ENCODE results near the gene ZNF77. TPM values are rescaled to one million over a fixed set of nuclear protein-coding genes. Genes with fewer than 3 reads are reported as not detected.

Gene ZNF77
- polyA plus RNA-seq, 1 donor from 2014 or later: 13.0 TPM

- H3K36me3 ChIP-seq (ENCODE audit: insufficient read depth, low read length): no peaks in the 10 kb centered on the region
- H3K79me2 ChIP-seq (replicated peaks; ENCODE audit: insufficient read depth, low read length): no peaks in the 10 kb centered on the region
- H3K9me2 ChIP-seq (ENCODE audit: insufficient read depth, low read length): no peaks in the 10 kb centered on the region
- no peak overlapping the region for H3K9ac ChIP-seq (ENCODE audit: low read length)
- no peak overlapping the region for H3K4me3 ChIP-seq (ENCODE audit: low read length)
- no peaks in the 10 kb centered on the region for H3F3A ChIP-seq (ENCODE audit: insufficient read depth, low read length, poor library complexity, severe bottlenecking)
- H3K27ac ChIP-seq (ENCODE audit: low read length): no peak overlapping the region
- H3K9me3 ChIP-seq (ENCODE audit: low read length): no peaks in the 10 kb centered on the region
- H2AFZ ChIP-seq (ENCODE audit: low read depth, low read length): no peak overlapping the region
- H3K4me2 ChIP-seq (ENCODE audit: low read length): no peak overlapping the region
- TF ChIP-seq EP300 (conservative IDR thresholded peaks at IDR 0.05; ENCODE audit: poor library complexity, severe bottlenecking) (no peak), MXI1 (conservative IDR thresholded peaks at IDR 0.05; ENCODE audit: poor library complexity, severe bottlenecking) (no peak), TAF1 (IDR thresholded peaks at IDR 0.05; ENCODE audit: low read depth) (no peak), EZH2 (IDR thresholded peaks at IDR 0.05; ENCODE audit: borderline replicate concordance, insufficient read depth, low read length, poor library complexity, severe bottlenecking) (no peak), POLR2AphosphoS5 (IDR thresholded peaks at IDR 0.05) (no peak), SMC3 (conservative IDR thresholded peaks at IDR 0.05; ENCODE audit: poor library complexity) (no peak), RAD21 (conservative IDR thresholded peaks at IDR 0.05) (no peak), REST (IDR thresholded peaks at IDR 0.05; ENCODE audit: borderline replicate concordance) (no peak)
- TF ChIP-seq, protein P1, sequence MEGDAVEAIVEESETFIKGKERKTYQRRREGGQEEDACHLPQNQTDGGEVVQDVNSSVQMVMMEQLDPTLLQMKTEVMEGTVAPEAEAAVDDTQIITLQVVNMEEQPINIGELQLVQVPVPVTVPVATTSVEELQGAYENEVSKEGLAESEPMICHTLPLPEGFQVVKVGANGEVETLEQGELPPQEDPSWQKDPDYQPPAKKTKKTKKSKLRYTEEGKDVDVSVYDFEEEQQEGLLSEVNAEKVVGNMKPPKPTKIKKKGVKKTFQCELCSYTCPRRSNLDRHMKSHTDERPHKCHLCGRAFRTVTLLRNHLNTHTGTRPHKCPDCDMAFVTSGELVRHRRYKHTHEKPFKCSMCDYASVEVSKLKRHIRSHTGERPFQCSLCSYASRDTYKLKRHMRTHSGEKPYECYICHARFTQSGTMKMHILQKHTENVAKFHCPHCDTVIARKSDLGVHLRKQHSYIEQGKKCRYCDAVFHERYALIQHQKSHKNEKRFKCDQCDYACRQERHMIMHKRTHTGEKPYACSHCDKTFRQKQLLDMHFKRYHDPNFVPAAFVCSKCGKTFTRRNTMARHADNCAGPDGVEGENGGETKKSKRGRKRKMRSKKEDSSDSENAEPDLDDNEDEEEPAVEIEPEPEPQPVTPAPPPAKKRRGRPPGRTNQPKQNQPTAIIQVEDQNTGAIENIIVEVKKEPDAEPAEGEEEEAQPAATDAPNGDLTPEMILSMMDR (IDR thresholded peaks at IDR 0.05; ENCODE audit: poor library complexity, severe bottlenecking): no peak
- H4K20me1 ChIP-seq (ENCODE audit: insufficient read depth): no peaks in the 10 kb centered on the region
- peaks cover 54% of the 10 kb centered on the region for H3K27me3 ChIP-seq (ENCODE audit: insufficient read depth, low read depth, low read length)
These were observed 28.5 kb upstream of the ZNF77 start for GRCh38 chr19:2973229-2973628.

GRCh38 chr19:2970201-2970835, 25.5 kb upstream of the ZNF77 start:
- H3K9ac ChIP-seq (ENCODE audit: low read length): no peak overlapping the region
- H3K27ac ChIP-seq (ENCODE audit: low read length): no peak overlapping the region
- no peak overlapping the region for H2AFZ ChIP-seq (ENCODE audit: low read depth, low read length)
- H3K4me3 ChIP-seq (ENCODE audit: low read length): no peak overlapping the region
- H3K36me3 ChIP-seq (ENCODE audit: insufficient read depth, low read length): no peaks in the 10 kb centered on the region
- H3K9me2 ChIP-seq (ENCODE audit: insufficient read depth, low read length): no peaks in the 10 kb centered on the region
- no peak overlapping the region for H3K4me2 ChIP-seq (ENCODE audit: low read length)
- no peaks in the 10 kb centered on the region for H3F3A ChIP-seq (ENCODE audit: insufficient read depth, low read length, poor library complexity, severe bottlenecking)
- H3K79me2 ChIP-seq (replicated peaks; ENCODE audit: insufficient read depth, low read length): no peaks in the 10 kb centered on the region
- no peak for TF ChIP-seq EZH2 (IDR thresholded peaks at IDR 0.05; ENCODE audit: borderline replicate concordance, insufficient read depth, low read length, poor library complexity, severe bottlenecking)
- no peak for TF ChIP-seq MXI1 (conservative IDR thresholded peaks at IDR 0.05; ENCODE audit: poor library complexity, severe bottlenecking)
- TF ChIP-seq POLR2AphosphoS5 (IDR thresholded peaks at IDR 0.05): no peak
- TF ChIP-seq RAD21 (conservative IDR thresholded peaks at IDR 0.05): no peak
- TF ChIP-seq, protein P1 (IDR thresholded peaks at IDR 0.05; ENCODE audit: poor library complexity, severe bottlenecking): no peak
- H3K27me3 ChIP-seq (ENCODE audit: insufficient read depth, low read depth, low read length): peaks cover 34% of the 10 kb centered on the region
- no peaks in the 10 kb centered on the region for H4K20me1 ChIP-seq (ENCODE audit: insufficient read depth)
- no peaks in the 10 kb centered on the region for H3K9me3 ChIP-seq (ENCODE audit: low read length)
